GM23248 (cell line): ENCODE results near the gene OPRPN. TPM values are rescaled to one million over a fixed set of nuclear protein-coding genes. Genes with fewer than 3 reads are reported as not detected.

ENCODE experiments used
- DNase-seq: peaks from one replicate; pipeline ENCODE4 v3.0.0-alpha.2; 2015
- H2AFZ ChIP-seq: fragments of 200-600 bp; sonication (generic); 2 replicates; pipeline ENCODE4 v1.6.1; 2016; ENCODE audit warnings: antibody characterized with exemption
- H3F3A ChIP-seq: fragments of 200-600 bp; sonication (generic); 2 replicates; pipeline ENCODE4 v1.6.1; 2016; ENCODE audit warnings: mild to moderate bottlenecking, antibody characterized with exemption, mixed run types; ENCODE audit not compliant: insufficient read depth
- H3K27ac ChIP-seq: fragments of 200-600 bp; sonication (generic); 2 replicates; pipeline ENCODE4 v1.5.1; 2016; ENCODE audit warnings: mild to moderate bottlenecking
- H3K27me3 ChIP-seq: fragments of 200-600 bp; sonication (generic); replicated peaks from 2 replicates; pipeline ENCODE4 v1.6.1; 2016; ENCODE audit warnings: mild to moderate bottlenecking; ENCODE audit not compliant: insufficient read depth
- H3K36me3 ChIP-seq: fragments of 200-600 bp; sonication (generic); 2 replicates; pipeline ENCODE4 v1.6.1; 2016; ENCODE audit warnings: low read depth, mild to moderate bottlenecking
- H3K4me1 ChIP-seq: fragments of 200-600 bp; sonication (generic); 2 replicates; pipeline ENCODE4 v1.6.1; 2016; ENCODE audit warnings: mild to moderate bottlenecking; ENCODE audit not compliant: insufficient read depth
- H3K4me2 ChIP-seq: fragments of 200-600 bp; sonication (generic); one replicate; pipeline ENCODE4 v1.6.1; 2016; ENCODE audit warnings: mild to moderate bottlenecking; ENCODE audit not compliant: unreplicated experiment
- H3K4me3 ChIP-seq: fragments of 200-600 bp; sonication (generic); 2 replicates; pipeline ENCODE4 v1.5.1; 2016; ENCODE audit warnings: mild to moderate bottlenecking
- H3K79me2 ChIP-seq: fragments of 200-600 bp; sonication (generic); 2 replicates; pipeline ENCODE4 v1.6.1; 2016; ENCODE audit warnings: mild to moderate bottlenecking; ENCODE audit not compliant: insufficient read depth
- H3K9ac ChIP-seq: fragments of 200-600 bp; sonication (generic); 2 replicates; pipeline ENCODE4 v1.6.1; 2016; ENCODE audit warnings: mild to moderate bottlenecking
- H3K9me2 ChIP-seq: fragments of 200-600 bp; sonication (generic); 2 replicates; pipeline ENCODE4 v1.6.1; 2016; ENCODE audit warnings: mixed run types, mild to moderate bottlenecking, moderate library complexity; ENCODE audit not compliant: insufficient read depth
- H3K9me3 ChIP-seq: fragments of 200-600 bp; sonication (generic); one replicate; pipeline ENCODE4 v1.6.1; 2017; ENCODE audit warnings: low read depth
- H4K20me1 ChIP-seq: fragments of 200-600 bp; sonication (generic); 2 replicates; pipeline ENCODE4 v1.6.0; 2016; ENCODE audit not compliant: insufficient read depth
- EZH2 ChIP-seq: fragments of 200-600 bp; sonication (generic); IDR thresholded peaks from 2 replicates; pipeline ENCODE4 v1.6.1; 2018; ENCODE audit warnings: antibody characterized with exemption, mild to moderate bottlenecking; ENCODE audit not compliant: insufficient read depth, poor library complexity, severe bottlenecking
- EZH2phosphoT487 ChIP-seq: fragments of 200-600 bp; sonication (generic); IDR thresholded peaks from 2 replicates; pipeline ENCODE4 v1.6.1; 2018; ENCODE audit warnings: antibody characterized with exemption, moderate library complexity, mild to moderate bottlenecking, low read depth; ENCODE audit not compliant: insufficient read depth
- WGBS, 2 experiments: methylation state at CpG; one replicate each; pipeline ENCODE4 v1.1.6; 2015 to 2017; ENCODE audit warnings: low lambda C conversion rate in 2 of 2, low coverage in 1 of 2; ENCODE audit errors: missing lambda C conversion rate in 2 of 2; 5-methylcytosine and 5-hydroxymethylcytosine counted together
- in situ Hi-C: fragments of 300-500 bp; cut with MboI; formaldehyde crosslinking; loops from 2 replicates; pipeline ENCODE4 v1.15.0; 2020
- polyA plus RNA-seq: library from polyadenylated mRNA; unstranded; fragments of >200 nt; fragmentation: Nextera tagmentation; extraction: Ambion mirVana; gene quantifications from 2 replicates; pipeline ENCODE4 v1.2.1, GENCODE V29; 2016
- total RNA-seq: library from RNA; depleted of rRNA; stranded (reverse); fragments of >200 nt; shearing (Covaris generic); gene quantifications from 2 replicates; pipeline ENCODE4 v1.2.3, GENCODE V29; 2014; rRNA removed

Gene OPRPN, protein sequence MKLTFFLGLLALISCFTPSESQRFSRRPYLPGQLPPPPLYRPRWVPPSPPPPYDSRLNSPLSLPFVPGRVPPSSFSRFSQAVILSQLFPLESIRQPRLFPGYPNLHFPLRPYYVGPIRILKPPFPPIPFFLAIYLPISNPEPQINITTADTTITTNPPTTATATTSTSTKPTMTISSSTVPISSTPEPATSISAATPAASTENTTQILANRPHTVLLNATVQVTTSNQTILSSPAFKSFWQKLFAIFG
- not detected in 2 replicates for total RNA-seq
- not detected in 2 replicates for polyA plus RNA-seq

DNA sequence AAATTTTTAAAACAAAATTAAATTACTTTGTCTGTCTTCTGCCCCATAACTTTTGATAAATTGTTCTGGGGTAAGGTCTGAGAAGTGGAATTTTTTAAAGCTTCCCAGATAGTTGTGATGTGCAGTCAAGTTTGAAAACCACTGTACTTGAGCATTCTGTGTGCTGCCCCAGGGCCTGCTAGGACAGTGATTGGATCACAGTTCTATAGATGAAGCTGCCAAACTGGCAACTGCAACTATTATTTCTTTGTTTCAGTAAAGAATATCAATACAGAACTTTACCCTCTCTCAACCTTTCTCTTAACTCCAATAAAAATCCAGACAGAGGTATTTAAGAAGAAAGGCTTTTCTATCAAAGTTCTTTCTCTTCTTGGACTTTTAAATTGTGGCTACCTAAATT, at the start of gene OPRPN:
Gene OPRPN (plus strand): TSS at position 361 of the 400 bp plus-strand sequence. CDS start 1,346 bp downstream, outside the sequence.
- no peaks in the 10 kb centered on the region for H3F3A ChIP-seq
- H3K27me3 ChIP-seq, result no peaks in the 10 kb centered on the region
- no peak for DNase-seq
- H3K4me1 ChIP-seq, result no peaks in the 10 kb centered on the region
- no peaks in the 10 kb centered on the region for H3K79me2 ChIP-seq
- H3K27ac ChIP-seq, result no peak within 1 kb of the TSS
- H3K9me2 ChIP-seq, result no peaks in the 10 kb centered on the region
- H3K36me3 ChIP-seq, result no peaks in the 10 kb centered on the region
- no peak within 1 kb of the TSS for H2AFZ ChIP-seq
- no peak within 1 kb of the TSS for H3K4me3 ChIP-seq
- no peaks in the 10 kb centered on the region for H4K20me1 ChIP-seq
- no peaks in the 10 kb centered on the region for H3K9me3 ChIP-seq
- no peak within 1 kb of the TSS for H3K9ac ChIP-seq
- TF ChIP-seq EZH2phosphoT487 (no peak), EZH2 (no peak)
- no peak within 1 kb of the TSS for H3K4me2 ChIP-seq
- in situ Hi-C loops, result no loop called here

DNA sequence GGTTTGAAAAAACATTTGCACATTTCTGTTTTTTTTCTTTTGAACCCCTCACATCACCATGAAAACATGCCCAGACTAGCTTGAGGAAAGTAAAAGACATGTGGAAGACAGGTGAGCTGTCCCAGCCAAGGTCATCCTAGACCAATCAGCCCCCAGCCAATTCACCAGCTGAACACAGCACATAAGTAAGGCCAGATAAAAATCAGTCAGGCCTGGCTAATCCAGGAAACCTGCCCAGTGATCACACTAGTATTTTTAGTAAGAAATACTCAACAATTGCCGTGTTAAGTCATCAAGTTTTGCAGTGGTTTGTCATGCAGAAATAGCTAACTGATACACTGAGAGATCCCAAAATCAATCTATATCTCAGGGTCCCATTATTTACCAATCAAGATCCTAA, 41.6 kb upstream of the OPRPN start:
- Histone ChIP-seq H2AFZ (no peak overlapping the region), H3K4me3 (no peak overlapping the region), H3K9ac (no peak overlapping the region), H3K27me3 (no peaks in the 10 kb centered on the region), H3K9me3 (no peaks in the 10 kb centered on the region), H3K79me2 (no peaks in the 10 kb centered on the region), H3K27ac (no peak overlapping the region), H3F3A (no peaks in the 10 kb centered on the region), H3K9me2 (no peaks in the 10 kb centered on the region), H3K4me2 (no peak overlapping the region), H3K36me3 (no peaks in the 10 kb centered on the region), H3K4me1 (no peaks in the 10 kb centered on the region), H4K20me1 (no peaks in the 10 kb centered on the region)
- in situ Hi-C loops, result no loop called here
- TF ChIP-seq EZH2phosphoT487, result no peak
- TF ChIP-seq EZH2, result no peak
- no peak for DNase-seq
- 11 to 18% methylated on average over 1 of the region's 1 CpG for WGBS, 2 experiments

DNA sequence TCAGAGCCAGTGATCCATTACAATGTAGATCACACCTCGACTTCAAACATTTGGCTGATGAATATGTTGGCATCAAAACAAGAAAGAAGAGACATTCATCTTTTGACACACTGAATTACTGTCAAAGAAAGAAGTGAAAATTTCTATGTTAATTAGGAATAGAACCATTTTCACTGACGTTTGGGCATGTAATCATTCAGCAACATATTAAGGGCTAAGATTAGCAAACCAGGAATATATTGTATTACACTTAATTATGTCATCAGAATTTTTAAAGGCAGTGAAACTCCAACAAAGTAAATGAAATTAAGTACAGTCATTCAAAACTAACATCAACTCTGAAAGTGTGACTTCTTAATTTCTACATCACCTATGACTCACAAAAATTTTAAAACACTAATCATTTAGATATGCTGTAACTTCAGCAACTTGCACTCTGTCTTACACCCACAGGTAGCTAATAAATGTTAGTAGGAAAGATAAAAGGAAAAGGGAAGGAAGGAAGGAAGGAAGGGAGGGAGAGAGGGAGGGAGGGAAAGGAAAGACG, 38.6 kb upstream of the OPRPN start:
- no peaks in the 10 kb centered on the region for H3K4me1 ChIP-seq
- no peaks in the 10 kb centered on the region for H3K79me2 ChIP-seq
- TF ChIP-seq EZH2 (no peak), EZH2phosphoT487 (no peak)
- no peak overlapping the region for H2AFZ ChIP-seq
- no peak overlapping the region for H3K27ac ChIP-seq
- no peak overlapping the region for H3K4me3 ChIP-seq
- no peaks in the 10 kb centered on the region for H3K9me3 ChIP-seq
- in situ Hi-C loops, result no loop called here
- no peaks in the 10 kb centered on the region for H4K20me1 ChIP-seq
- no peaks in the 10 kb centered on the region for H3K36me3 ChIP-seq
- no peak overlapping the region for H3K9ac ChIP-seq
- no peaks in the 10 kb centered on the region for H3K9me2 ChIP-seq
- no peaks in the 10 kb centered on the region for H3K27me3 ChIP-seq
- 7 to 13% methylated on average over 3 of the region's 3 CpGs for WGBS, 2 experiments
- no peak overlapping the region for H3K4me2 ChIP-seq
- no peaks in the 10 kb centered on the region for H3F3A ChIP-seq
- no peak for DNase-seq

DNA sequence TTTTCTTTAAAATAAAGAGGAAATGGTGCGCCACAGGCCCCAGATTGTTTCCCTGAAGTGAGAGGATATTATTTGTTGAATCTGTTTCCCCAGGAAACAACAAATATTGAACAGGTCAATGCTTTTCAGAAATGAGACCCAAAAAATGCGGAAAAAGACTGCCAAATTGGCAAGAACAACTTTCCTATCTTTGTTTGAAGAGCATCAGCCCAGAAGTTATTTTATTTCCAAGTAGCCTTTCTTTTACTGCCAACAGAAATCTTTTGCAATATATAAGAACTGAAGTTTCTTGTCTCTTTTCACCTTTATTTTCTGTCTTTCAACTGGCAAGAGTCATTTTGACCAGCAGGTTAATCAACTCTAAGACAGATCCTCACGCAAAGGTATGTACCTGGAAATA, 37.3 kb upstream of the OPRPN start, which contains the start of gene SMR3A:
Gene SMR3A (plus strand): TSS at position 301 of the 400 bp plus-strand sequence. CDS start 1,356 bp downstream, outside the sequence.
- Histone ChIP-seq H2AFZ (no peak within 1 kb of the TSS), H3K27ac (no peak within 1 kb of the TSS), H3K4me2 (no peak within 1 kb of the TSS), H3K9me2 (no peaks in the 10 kb centered on the region), H3K4me1 (no peaks in the 10 kb centered on the region), H3K36me3 (no peaks in the 10 kb centered on the region), H3K79me2 (no peaks in the 10 kb centered on the region), H4K20me1 (no peaks in the 10 kb centered on the region), H3F3A (no peaks in the 10 kb centered on the region), H3K4me3 (no peak within 1 kb of the TSS), H3K9me3 (no peaks in the 10 kb centered on the region), H3K9ac (no peak within 1 kb of the TSS), H3K27me3 (no peaks in the 10 kb centered on the region)
- in situ Hi-C loops, result no loop called here
- TF ChIP-seq EZH2phosphoT487, result no peak
- no peak for TF ChIP-seq EZH2
- 14 to 18% methylated on average over 3 of the region's 3 CpGs for WGBS, 2 experiments
- DNase-seq, result no peak
